ENCODE results near the gene FADS1. TPM values are rescaled to one million over a fixed set of nuclear protein-coding genes. Genes with fewer than 3 reads are reported as not detected.

The FADS1 gene
- total RNA-seq, 1 experiment from 2014 or later: 105 TPM

DNA sequence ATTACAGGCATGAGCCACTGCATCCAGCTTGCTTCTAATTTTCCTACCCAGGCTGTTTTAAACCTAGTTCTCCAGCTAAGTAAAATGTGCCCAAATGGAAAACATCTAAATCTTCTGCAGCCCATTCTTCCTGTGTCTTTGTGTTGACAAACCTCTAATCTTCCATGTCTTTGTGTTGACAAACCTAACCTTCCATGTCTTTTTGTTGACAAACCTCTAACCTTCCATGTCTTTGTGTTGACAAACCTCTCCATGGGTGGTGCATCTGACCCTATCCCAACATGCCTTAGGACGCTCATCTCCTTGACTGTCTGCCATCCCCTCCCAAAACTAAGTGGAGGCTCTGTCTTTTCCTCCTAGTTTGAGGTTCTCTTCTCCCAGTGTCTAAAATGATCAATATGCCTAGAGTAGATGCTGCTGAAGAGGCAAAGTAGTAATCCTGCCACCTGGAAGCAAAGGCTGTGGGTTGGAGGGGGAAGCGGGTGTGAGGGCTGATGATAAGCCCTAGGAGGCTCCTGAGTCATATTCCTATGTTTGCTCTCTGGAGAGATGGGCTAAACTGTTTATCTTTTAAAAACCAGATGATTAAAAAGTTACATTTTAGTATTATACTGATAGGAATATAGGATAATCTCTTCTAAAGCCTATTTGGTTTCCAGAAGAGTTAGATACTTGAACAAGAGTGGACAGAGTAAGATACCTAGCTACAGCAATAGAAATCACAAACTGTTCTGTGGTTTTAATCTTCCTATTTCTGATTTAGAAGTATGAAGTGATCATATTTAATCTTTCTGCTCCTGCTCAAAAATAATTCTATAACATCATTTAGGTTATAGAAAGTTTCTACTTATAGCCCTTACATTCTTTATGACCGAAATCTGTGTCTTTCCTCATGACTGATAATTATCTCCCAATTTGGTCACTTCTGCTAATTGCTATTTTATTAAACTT, 16.2 kb downstream of the FADS1 start (continued):
- TF ChIP-seq, protein P1, sequence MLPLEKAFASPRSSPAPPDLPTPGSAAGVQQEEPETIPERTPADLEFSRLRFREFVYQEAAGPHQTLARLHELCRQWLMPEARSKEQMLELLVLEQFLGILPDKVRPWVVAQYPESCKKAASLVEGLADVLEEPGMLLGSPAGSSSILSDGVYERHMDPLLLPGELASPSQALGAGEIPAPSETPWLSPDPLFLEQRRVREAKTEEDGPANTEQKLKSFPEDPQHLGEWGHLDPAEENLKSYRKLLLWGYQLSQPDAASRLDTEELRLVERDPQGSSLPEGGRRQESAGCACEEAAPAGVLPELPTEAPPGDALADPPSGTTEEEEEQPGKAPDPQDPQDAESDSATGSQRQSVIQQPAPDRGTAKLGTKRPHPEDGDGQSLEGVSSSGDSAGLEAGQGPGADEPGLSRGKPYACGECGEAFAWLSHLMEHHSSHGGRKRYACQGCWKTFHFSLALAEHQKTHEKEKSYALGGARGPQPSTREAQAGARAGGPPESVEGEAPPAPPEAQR (CRISPR knock-in tag; IDR thresholded peaks at IDR 0.05): no peak
- TF ChIP-seq, protein P2, sequence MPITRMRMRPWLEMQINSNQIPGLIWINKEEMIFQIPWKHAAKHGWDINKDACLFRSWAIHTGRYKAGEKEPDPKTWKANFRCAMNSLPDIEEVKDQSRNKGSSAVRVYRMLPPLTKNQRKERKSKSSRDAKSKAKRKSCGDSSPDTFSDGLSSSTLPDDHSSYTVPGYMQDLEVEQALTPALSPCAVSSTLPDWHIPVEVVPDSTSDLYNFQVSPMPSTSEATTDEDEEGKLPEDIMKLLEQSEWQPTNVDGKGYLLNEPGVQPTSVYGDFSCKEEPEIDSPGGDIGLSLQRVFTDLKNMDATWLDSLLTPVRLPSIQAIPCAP (CRISPR knock-in tag; IDR thresholded peaks at IDR 0.05): no peak
- TF ChIP-seq HMGA2 (CRISPR knock-in tag; IDR thresholded peaks at IDR 0.05) (no peak), OVOL2 (CRISPR knock-in tag; IDR thresholded peaks at IDR 0.05; ENCODE audit: borderline replicate concordance) (no peak)

DNA sequence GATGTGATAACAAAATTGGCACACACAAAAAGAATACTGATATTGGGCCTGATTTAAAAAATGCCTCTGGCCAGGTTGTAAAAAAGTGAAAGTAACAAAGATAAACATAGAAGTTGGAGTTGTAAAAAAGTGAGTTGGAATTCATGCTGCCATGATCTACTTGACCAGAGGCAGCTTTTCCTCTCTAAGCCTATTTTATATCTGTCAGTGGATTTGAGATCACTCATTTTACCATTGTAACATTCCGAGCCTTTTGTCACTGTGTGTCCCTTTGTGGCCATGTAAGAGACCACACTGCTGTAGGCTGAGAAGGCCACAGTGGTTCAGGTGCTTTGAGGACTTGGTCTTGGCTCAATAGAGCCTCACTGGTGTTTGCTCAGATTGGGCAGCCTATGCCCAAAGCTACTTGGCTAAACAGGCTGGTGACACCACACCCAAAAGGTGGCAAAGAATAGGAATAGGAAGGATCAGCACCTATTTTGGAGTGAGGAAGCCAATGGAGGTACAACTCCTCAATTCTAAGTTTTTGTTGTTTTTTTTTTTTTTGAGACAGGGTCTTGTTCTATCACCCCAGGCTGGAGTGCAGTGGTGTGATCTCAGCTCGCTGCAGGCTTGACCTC, 17.0 kb downstream of the FADS1 start:
- no peaks in the 10 kb centered on the region for H3K9me3 Mint-ChIP-seq
- H3K27ac Mint-ChIP-seq: 0 out of 2 replicates have a peak overlapping the region, but pooled peaks have one; percentile 68
- H3K36me3 Mint-ChIP-seq: peaks cover 59% of the 10 kb centered on the region
- ChIA-PET POLR2A (interaction anchor here (1.6 kb wide), 1 partner anchor 15 kb away, joined by 6 read pairs; no protein-coding TSS in a partner anchor), CTCF (interaction anchor here (4.6 kb wide), 1 partner anchor 12 kb away, joined by 47 read pairs; no protein-coding TSS in a partner anchor)
- ATAC-seq: no peak
- TF ChIP-seq, protein P3, sequence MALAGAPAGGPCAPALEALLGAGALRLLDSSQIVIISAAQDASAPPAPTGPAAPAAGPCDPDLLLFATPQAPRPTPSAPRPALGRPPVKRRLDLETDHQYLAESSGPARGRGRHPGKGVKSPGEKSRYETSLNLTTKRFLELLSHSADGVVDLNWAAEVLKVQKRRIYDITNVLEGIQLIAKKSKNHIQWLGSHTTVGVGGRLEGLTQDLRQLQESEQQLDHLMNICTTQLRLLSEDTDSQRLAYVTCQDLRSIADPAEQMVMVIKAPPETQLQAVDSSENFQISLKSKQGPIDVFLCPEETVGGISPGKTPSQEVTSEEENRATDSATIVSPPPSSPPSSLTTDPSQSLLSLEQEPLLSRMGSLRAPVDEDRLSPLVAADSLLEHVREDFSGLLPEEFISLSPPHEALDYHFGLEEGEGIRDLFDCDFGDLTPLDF (CRISPR knock-in tag; IDR thresholded peaks at IDR 0.05): no peak
- TF ChIP-seq, protein P4, sequence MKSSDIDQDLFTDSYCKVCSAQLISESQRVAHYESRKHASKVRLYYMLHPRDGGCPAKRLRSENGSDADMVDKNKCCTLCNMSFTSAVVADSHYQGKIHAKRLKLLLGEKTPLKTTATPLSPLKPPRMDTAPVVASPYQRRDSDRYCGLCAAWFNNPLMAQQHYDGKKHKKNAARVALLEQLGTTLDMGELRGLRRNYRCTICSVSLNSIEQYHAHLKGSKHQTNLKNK (CRISPR knock-in tag; IDR thresholded peaks at IDR 0.05): no peak
- no peak for TF ChIP-seq ZNF671 (CRISPR knock-in tag; IDR thresholded peaks at IDR 0.05)
- TF ChIP-seq FOXK1 (CRISPR knock-in tag; IDR thresholded peaks at IDR 0.05): no peak
- TF ChIP-seq, protein P5, sequence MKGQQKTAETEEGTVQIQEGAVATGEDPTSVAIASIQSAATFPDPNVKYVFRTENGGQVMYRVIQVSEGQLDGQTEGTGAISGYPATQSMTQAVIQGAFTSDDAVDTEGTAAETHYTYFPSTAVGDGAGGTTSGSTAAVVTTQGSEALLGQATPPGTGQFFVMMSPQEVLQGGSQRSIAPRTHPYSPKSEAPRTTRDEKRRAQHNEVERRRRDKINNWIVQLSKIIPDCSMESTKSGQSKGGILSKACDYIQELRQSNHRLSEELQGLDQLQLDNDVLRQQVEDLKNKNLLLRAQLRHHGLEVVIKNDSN (CRISPR knock-in tag; IDR thresholded peaks at IDR 0.05): no peak
- TF ChIP-seq ZNF396 (CRISPR knock-in tag; IDR thresholded peaks at IDR 0.05; ENCODE audit: borderline replicate concordance): no peak
- TF ChIP-seq NR1H2 (CRISPR knock-in tag; IDR thresholded peaks at IDR 0.05): no peak
- TF ChIP-seq, protein P6, sequence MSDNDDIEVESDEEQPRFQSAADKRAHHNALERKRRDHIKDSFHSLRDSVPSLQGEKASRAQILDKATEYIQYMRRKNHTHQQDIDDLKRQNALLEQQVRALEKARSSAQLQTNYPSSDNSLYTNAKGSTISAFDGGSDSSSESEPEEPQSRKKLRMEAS (CRISPR knock-in tag; IDR thresholded peaks at IDR 0.05): no peak
- TF ChIP-seq, protein P7, sequence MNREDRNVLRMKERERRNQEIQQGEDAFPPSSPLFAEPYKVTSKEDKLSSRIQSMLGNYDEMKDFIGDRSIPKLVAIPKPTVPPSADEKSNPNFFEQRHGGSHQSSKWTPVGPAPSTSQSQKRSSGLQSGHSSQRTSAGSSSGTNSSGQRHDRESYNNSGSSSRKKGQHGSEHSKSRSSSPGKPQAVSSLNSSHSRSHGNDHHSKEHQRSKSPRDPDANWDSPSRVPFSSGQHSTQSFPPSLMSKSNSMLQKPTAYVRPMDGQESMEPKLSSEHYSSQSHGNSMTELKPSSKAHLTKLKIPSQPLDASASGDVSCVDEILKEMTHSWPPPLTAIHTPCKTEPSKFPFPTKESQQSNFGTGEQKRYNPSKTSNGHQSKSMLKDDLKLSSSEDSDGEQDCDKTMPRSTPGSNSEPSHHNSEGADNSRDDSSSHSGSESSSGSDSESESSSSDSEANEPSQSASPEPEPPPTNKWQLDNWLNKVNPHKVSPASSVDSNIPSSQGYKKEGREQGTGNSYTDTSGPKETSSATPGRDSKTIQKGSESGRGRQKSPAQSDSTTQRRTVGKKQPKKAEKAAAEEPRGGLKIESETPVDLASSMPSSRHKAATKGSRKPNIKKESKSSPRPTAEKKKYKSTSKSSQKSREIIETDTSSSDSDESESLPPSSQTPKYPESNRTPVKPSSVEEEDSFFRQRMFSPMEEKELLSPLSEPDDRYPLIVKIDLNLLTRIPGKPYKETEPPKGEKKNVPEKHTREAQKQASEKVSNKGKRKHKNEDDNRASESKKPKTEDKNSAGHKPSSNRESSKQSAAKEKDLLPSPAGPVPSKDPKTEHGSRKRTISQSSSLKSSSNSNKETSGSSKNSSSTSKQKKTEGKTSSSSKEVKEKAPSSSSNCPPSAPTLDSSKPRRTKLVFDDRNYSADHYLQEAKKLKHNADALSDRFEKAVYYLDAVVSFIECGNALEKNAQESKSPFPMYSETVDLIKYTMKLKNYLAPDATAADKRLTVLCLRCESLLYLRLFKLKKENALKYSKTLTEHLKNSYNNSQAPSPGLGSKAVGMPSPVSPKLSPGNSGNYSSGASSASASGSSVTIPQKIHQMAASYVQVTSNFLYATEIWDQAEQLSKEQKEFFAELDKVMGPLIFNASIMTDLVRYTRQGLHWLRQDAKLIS (CRISPR knock-in tag; IDR thresholded peaks at IDR 0.05; ENCODE audit: borderline replicate concordance): no peak
- TF ChIP-seq JAZF1 (CRISPR knock-in tag; IDR thresholded peaks at IDR 0.05): no peak
- TF ChIP-seq ZNF121 (CRISPR knock-in tag; IDR thresholded peaks at IDR 0.05): no peak
- TF ChIP-seq SOX15 (CRISPR knock-in tag; IDR thresholded peaks at IDR 0.05): no peak
- TF ChIP-seq FOXP1 (CRISPR knock-in tag; IDR thresholded peaks at IDR 0.05; ENCODE audit: borderline replicate concordance): no peak
- no peak for TF ChIP-seq NFE2L1 (CRISPR knock-in tag; IDR thresholded peaks at IDR 0.05)
- TF ChIP-seq, protein P8, sequence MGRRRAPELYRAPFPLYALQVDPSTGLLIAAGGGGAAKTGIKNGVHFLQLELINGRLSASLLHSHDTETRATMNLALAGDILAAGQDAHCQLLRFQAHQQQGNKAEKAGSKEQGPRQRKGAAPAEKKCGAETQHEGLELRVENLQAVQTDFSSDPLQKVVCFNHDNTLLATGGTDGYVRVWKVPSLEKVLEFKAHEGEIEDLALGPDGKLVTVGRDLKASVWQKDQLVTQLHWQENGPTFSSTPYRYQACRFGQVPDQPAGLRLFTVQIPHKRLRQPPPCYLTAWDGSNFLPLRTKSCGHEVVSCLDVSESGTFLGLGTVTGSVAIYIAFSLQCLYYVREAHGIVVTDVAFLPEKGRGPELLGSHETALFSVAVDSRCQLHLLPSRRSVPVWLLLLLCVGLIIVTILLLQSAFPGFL (CRISPR knock-in tag; IDR thresholded peaks at IDR 0.05; ENCODE audit: borderline replicate concordance): no peak
- TF ChIP-seq TP53 (CRISPR knock-in tag; IDR thresholded peaks at IDR 0.05): no peak
- TF ChIP-seq, protein P9, sequence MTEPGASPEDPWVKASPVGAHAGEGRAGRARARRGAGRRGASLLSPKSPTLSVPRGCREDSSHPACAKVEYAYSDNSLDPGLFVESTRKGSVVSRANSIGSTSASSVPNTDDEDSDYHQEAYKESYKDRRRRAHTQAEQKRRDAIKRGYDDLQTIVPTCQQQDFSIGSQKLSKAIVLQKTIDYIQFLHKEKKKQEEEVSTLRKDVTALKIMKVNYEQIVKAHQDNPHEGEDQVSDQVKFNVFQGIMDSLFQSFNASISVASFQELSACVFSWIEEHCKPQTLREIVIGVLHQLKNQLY (CRISPR knock-in tag; IDR thresholded peaks at IDR 0.05): no peak
- TF ChIP-seq CREM (CRISPR knock-in tag; IDR thresholded peaks at IDR 0.05): no peak
- no peaks in the 10 kb centered on the region for H3K27me3 Mint-ChIP-seq (ENCODE audit: low read depth)
- H3K4me1 Mint-ChIP-seq: peaks cover 9% of the 10 kb centered on the region
- DNase-seq (ENCODE audit: low spot score): no peak
- H3K4me3 Mint-ChIP-seq: no peak overlapping the region
